OCI-M1 (cell line): Measurements from ENCODE around the gene PDE4D.
A peak's percentile ranks its signal among the peaks of the same experiment; 100 is the strongest.

Experiments used
- DNase-seq: peaks from one replicate; lab custom pipeline; 2025; lab: John Stamatoyannopoulos, UW

The PDE4D gene

GRCh38 chr5:59360130-59360555 is 533.4 kb downstream of the PDE4D start:
- DNase-seq: no peak

- DNase-seq: peak; percentile 80
Measured at GRCh38 chr5:59358005-59358861, 535.3 kb downstream of the PDE4D start.

- peak; percentile 92 for DNase-seq
Measured at GRCh38 chr5:59357381-59357977, 536.0 kb downstream of the PDE4D start.

DNA sequence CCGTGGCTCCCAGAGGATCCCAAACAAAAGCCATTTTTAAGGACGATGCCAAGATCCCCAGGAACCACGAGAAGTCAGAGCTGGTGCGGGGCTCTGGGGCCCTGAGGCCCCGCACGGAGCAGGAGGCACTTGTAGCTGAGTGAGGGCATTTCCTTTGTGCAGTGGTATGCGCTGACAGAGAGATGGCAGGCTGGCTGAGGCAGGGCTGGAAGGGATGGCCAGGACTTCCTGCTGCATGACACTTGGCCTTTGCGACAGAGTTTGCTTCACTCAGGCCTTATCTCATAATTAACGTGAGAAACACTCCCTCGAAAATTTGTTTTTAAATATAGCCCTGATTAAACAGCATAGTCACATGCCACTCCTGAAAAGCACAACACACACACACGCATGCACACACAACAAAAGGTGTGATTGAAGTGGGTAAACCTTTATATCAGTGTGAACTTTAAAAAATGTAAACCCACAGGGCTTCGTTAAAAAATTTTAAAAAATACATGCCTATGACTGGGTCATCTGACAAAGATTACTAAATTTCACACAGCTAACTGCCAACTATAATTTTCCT is 536.6 kb downstream of the PDE4D start:
- peak; percentile 74 for DNase-seq

DNA sequence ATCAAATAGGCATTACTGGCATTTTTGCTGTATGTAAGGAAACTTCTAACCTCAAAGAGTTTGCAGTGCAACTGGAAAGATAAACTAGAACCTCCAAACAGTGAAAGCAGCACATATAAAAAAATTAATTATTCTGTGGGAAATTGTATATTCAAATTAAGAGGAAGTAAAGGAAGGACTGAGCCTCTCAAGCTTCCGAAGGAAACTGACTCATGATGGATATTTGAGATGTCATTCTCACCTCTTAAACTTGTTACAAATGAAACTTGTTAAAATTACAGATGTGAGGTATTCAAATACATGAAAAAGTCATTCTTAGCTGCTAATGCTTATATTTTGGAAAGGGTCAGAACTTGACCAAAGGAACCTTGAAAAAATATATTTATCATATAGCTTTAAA is 538.7 kb downstream of the PDE4D start:
- no peak for DNase-seq

- no peak for DNase-seq
Measured at GRCh38 chr5:59354274-59354673, 539.3 kb downstream of the PDE4D start.

DNA sequence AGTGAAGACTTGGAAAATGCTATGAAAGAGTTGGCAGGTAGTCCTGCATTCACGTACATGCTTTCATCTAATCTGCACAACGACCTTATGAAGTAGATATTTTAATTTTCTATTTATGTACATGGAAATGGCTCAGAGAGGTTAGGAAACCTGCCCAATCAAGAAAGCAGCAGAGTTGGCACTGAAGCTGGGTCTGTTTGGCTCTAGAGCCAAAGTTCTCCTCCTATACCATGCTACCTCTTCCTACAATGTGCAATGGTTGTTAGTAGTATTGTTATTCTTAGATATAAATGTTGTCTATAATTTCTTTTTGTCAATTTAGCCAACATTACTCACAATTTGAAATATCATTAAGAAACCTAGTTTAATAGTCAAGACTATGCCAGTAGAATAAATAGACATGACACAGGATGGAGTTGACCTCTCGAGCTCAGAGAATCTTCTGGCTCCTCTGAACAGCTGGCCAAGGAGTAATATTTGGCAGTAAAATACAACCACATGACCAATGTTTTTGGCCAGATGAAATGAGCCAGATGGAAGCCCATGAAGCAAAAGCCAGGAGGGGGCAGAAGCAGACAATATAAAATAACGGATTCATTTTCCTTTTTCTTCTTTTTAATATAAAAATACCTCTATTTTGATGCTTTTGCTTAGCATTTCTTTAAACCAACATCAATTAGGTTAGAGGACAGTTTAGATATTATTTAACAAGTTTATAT is 542.3 kb downstream of the PDE4D start:
- peak; percentile 39 for DNase-seq

DNA sequence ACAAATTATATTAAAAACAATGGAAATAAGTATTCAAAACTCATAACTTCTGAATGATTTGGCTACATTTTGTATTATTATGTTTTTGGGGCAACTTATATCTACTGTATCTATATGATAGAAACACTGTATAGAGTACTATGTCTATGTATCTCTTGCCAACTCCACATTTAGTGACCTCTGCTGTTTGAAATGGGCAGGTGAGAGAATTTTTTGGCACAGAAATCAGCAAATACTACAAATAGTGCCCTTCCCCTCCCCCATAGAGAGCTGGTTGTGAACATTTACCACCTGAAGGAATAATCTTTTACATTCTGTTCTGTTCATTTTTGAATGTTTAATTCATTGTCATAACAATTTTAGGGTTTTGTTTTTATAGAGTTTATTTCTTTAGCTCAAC is 545.3 kb downstream of the PDE4D start:
- DNase-seq: peak; percentile 66

- DNase-seq: no peak
Measured at GRCh38 chr5:59346982-59347381, 546.5 kb downstream of the PDE4D start.

DNA sequence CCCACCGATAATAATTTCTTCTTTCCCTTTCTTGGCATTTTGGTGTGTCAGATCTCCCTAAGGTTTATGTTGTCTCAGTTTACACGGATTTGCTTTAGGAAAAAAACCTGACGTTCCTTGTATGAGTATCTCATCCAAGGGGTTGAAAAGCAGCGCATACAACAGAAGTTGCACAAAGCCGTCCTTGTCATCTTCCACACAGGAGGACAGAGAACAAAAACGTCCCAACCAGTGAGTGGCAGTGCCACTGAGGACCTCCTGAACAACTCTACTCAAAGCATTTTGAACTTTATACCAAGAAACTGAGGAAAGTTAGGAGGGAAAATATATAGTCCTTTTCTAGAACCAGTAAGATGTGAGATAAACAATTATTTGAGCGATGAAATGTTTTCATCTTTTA is 547.0 kb downstream of the PDE4D start:
- no peak for DNase-seq

DNA sequence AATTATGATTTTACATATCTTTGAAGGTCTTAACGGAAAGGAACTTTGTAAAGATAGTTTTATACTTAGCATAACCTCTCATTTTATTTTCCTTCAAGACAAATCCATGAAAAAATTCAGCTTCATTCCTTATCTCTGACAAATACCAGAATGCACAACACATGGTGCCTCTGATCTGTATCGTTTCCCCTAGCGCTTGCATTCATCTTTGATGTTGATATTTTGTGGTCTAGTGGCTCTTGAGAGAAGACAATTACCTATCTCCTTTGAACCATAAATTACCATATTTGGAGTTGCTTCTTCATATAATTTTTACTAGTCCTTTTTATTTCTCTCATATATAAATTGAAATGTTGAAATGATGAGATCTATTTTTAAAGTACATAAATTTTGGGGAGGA is 551.3 kb downstream of the PDE4D start:
- DNase-seq: no peak

- DNase-seq: no peak
Measured at GRCh38 chr5:59341760-59342159, 551.8 kb downstream of the PDE4D start.

GRCh38 chr5:59341155-59341554 is 552.4 kb downstream of the PDE4D start:
- no peak for DNase-seq

DNA sequence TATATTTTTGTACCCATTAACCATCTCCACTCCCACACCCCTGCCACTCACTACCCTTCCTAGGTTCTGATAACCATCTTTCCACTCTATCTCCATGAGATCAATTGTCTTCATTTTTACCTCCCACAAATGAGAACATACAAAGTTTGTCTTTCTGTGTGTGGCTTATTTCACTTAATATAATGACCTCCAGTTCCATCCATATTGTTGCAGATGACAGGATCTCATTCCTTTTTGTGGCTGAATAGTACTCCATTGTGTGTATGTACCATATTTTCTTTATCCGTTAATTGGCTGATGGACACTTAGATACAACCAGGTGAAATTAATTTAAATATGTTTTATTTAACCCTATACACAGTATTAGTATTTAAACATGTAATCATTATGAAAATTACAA is 552.9 kb downstream of the PDE4D start:
- DNase-seq: no peak

- DNase-seq: no peak
Measured at GRCh38 chr5:59337240-59337639, 556.3 kb downstream of the PDE4D start.

DNA sequence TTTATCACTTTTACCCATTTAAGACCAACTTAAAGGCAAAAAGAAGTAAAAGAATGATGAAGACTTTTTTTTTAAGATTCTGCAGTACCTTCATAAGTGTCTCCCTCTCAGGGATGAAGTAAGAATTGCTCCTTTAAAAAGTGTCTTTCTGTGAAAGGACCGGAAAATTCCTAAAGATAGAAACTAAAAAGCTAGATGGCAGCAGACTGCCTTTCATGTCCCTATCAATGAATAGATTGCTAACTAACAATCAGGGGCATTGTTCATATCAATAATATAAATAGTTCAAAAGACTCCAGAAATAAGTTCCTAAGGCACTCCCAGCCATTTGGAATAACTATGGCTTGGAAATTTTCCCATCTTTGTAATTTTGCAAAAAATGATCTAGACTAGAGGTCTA is 558.0 kb downstream of the PDE4D start:
- DNase-seq: peak; percentile 62

- DNase-seq: no peak
Measured at GRCh38 chr5:59333416-59333815, 560.1 kb downstream of the PDE4D start.

- no peak for DNase-seq
Measured at GRCh38 chr5:59332236-59332973, 561.1 kb downstream of the PDE4D start.

GRCh38 chr5:59330680-59331079 is 562.8 kb downstream of the PDE4D start:
- DNase-seq: no peak

DNA sequence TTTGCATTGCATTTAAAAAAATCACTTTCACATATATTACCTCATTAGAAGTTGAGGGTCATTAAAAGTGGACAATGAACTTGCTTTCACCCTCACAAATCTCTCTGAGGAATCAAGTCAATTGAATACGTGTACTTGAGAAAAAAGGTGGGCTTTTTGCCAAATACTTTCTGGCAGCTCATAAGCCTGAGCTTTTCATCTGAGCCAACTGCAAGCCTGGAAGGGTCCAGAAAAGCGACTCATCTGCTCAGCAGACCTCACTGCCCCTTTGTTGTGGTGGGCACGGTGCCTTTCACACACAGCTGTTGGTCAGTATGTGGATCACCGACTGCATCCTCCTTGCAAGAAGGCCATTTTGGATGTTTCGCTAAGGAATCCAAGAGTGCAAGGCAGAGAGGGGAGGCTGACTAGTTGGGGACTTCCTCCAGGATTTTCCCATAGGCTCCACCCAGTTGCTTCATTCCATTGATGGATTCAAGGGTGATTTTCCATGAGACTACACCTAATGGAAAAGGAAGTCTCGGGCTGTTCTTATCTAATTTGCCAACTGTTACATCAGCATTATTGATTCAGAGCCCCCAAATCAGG is 564.7 kb downstream of the PDE4D start:
- DNase-seq: no peak

DNA sequence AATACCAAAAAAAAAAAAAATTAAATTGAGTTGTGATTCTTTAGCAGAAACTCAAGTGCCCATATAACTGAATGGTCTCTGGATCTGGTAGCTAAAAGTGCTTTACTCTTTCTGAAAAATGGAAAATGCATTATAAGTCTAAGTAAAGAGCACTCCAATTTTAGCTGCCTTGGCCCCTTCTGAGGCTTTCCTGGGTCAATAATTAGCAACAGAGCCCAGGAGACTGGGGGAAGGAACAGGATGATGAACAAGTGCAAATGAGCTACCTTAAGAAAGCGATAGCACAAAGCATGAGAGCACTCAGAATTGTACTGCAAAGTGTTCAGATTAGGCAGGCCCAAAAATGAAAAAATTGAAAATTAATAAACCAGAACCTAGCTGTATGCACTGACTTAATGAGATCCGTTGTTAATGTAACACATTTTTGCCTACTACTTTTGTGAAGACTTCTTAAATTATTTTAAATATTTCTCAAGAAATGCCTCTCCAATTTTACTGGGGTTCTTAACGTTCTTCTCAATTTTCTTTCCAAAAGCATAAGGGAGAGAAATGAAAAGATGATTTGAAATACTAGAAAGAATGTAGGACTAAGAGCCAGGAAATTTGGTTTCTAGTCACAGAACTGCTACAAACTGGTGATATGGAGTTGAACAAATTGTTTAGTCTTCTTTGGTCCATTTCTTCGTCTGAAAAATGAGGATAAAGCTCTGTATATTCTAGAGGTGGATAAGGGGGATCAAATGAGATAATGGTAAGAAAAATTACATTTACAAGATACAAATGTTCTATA is 566.1 kb downstream of the PDE4D start:
- no peak for DNase-seq
